Loucy (cell line): ENCODE data around the gene GRID2.

Source experiments
- H2AFZ ChIP-seq: fragments of 200-600 bp; sonication (generic); 2 replicates; pipeline ENCODE4 v1.6.0; 2016; ENCODE audit warnings: antibody characterized with exemption, mild to moderate bottlenecking, low read length, moderate library complexity
- H3F3A ChIP-seq: fragments of 200-600 bp; 2 replicates; pipeline ENCODE4 v1.6.0; 2016; ENCODE audit warnings: antibody characterized with exemption, low read depth, mild to moderate bottlenecking
- H3K27me3 ChIP-seq: fragments of 200-600 bp; sonication (generic); 2 replicates; pipeline ENCODE4 v1.6.1; 2014; ENCODE audit warnings: low read length, mild to moderate bottlenecking; ENCODE audit not compliant: insufficient read depth, poor library complexity, severe bottlenecking
- H3K36me3 ChIP-seq: fragments of 200-600 bp; sonication (generic); 2 replicates; pipeline ENCODE4 v1.6.1; 2016; ENCODE audit warnings: low read length; ENCODE audit not compliant: insufficient read depth
- H3K4me1 ChIP-seq: fragments of 200-600 bp; sonication (generic); 2 replicates; pipeline ENCODE4 v1.5.1; 2014; ENCODE audit warnings: low read length, mild to moderate bottlenecking; ENCODE audit not compliant: insufficient read depth, poor library complexity, severe bottlenecking
- H3K4me2 ChIP-seq: fragments of 200-600 bp; sonication (generic); 2 replicates; pipeline ENCODE4 v1.6.0; 2014; ENCODE audit warnings: antibody characterized with exemption, low read length, low read depth, mild to moderate bottlenecking; ENCODE audit not compliant: poor library complexity, severe bottlenecking
- H3K4me3 ChIP-seq: fragments of 200-600 bp; sonication (generic); 2 replicates; pipeline ENCODE4 v1.5.1; 2014; ENCODE audit warnings: low read length, mild to moderate bottlenecking, mixed read lengths; ENCODE audit not compliant: poor library complexity, severe bottlenecking
- H3K79me2 ChIP-seq: fragments of 200-600 bp; sonication (generic); 2 replicates; pipeline ENCODE4 v1.6.1; 2014; ENCODE audit warnings: low read length; ENCODE audit not compliant: insufficient read depth
- H3K9ac ChIP-seq: fragments of 200-600 bp; sonication (generic); 2 replicates; pipeline ENCODE4 v1.6.0; 2014; ENCODE audit warnings: mild to moderate bottlenecking, low read depth, low read length, moderate library complexity; ENCODE audit not compliant: poor library complexity, severe bottlenecking
- H3K9me2 ChIP-seq: fragments of 200-600 bp; sonication (generic); replicated peaks from 2 replicates; pipeline ENCODE4 v1.6.1; 2016; ENCODE audit warnings: low read depth, low read length, mixed read lengths
- H3K9me3 ChIP-seq: fragments of 200-600 bp; sonication (generic); 2 replicates; pipeline ENCODE4 v1.6.1; 2014; ENCODE audit warnings: mild to moderate bottlenecking, antibody characterized with exemption, low read length, low read depth; ENCODE audit not compliant: insufficient read depth
- H4K20me1 ChIP-seq: fragments of 200-600 bp; sonication (generic); 2 replicates; pipeline ENCODE4 v1.6.0; 2014; ENCODE audit warnings: antibody characterized with exemption, low read length, mild to moderate bottlenecking; ENCODE audit not compliant: insufficient read depth, poor library complexity, severe bottlenecking
- CTCF ChIP-seq: fragments of 200-600 bp; sonication (generic); conservative IDR thresholded peaks from 2 replicates; pipeline ENCODE4 v1.5.1; 2014; ENCODE audit warnings: mild to moderate bottlenecking, antibody characterized with exemption, low read length
- EZH2phosphoT487 ChIP-seq: fragments of 200-600 bp; IDR thresholded peaks from 2 replicates; pipeline ENCODE4 v1.6.1; 2018; ENCODE audit warnings: antibody characterized with exemption, mild to moderate bottlenecking, moderate library complexity, borderline replicate concordance

Gene GRID2

GRCh38 chr4:93444860-93445259 is 1141.1 kb downstream of the GRID2 start:
- TF ChIP-seq EZH2phosphoT487, result no peak
- TF ChIP-seq CTCF, result no peak
- Histone ChIP-seq H3K4me2 (no peak overlapping the region), H2AFZ (no peak overlapping the region), H4K20me1 (no peaks in the 10 kb centered on the region), H3K36me3 (no peaks in the 10 kb centered on the region), H3K79me2 (no peaks in the 10 kb centered on the region), H3K4me3 (no peak overlapping the region), H3K4me1 (no peaks in the 10 kb centered on the region), H3K27me3 (no peaks in the 10 kb centered on the region), H3F3A (no peaks in the 10 kb centered on the region), H3K9me3 (no peaks in the 10 kb centered on the region), H3K9me2 (no peaks in the 10 kb centered on the region), H3K9ac (no peak overlapping the region)

GRCh38 chr4:93446038-93446437 is 1142.3 kb downstream of the GRID2 start:
- no peak overlapping the region for H3K9ac ChIP-seq
- TF ChIP-seq EZH2phosphoT487 (no peak), CTCF (no peak)
- H3F3A ChIP-seq, result no peaks in the 10 kb centered on the region
- H3K9me3 ChIP-seq, result no peaks in the 10 kb centered on the region
- H3K4me3 ChIP-seq, result no peak overlapping the region
- H3K4me2 ChIP-seq, result no peak overlapping the region
- H3K79me2 ChIP-seq, result no peaks in the 10 kb centered on the region
- no peaks in the 10 kb centered on the region for H3K27me3 ChIP-seq
- H4K20me1 ChIP-seq, result no peaks in the 10 kb centered on the region
- no peaks in the 10 kb centered on the region for H3K9me2 ChIP-seq
- no peaks in the 10 kb centered on the region for H3K36me3 ChIP-seq
- no peak overlapping the region for H2AFZ ChIP-seq
- H3K4me1 ChIP-seq, result no peaks in the 10 kb centered on the region

- Histone ChIP-seq H3K27me3 (no peaks in the 10 kb centered on the region), H3F3A (no peaks in the 10 kb centered on the region), H3K9me2 (no peaks in the 10 kb centered on the region), H3K4me3 (no peak overlapping the region), H3K4me1 (no peaks in the 10 kb centered on the region), H4K20me1 (no peaks in the 10 kb centered on the region), H3K4me2 (no peak overlapping the region), H3K79me2 (no peaks in the 10 kb centered on the region), H3K36me3 (no peaks in the 10 kb centered on the region), H2AFZ (no peak overlapping the region), H3K9me3 (no peaks in the 10 kb centered on the region), H3K9ac (no peak overlapping the region)
- no peak for TF ChIP-seq CTCF
- TF ChIP-seq EZH2phosphoT487, result no peak
These were observed 1145.0 kb downstream of the GRID2 start for GRCh38 chr4:93448691-93449293.
